Measurements from ENCODE around the gene NPM1. TPM values are rescaled to one million over a fixed set of nuclear protein-coding genes. Genes with fewer than 3 reads are reported as not detected.
"Not testable (repeated sequence)": the region's sequence is repeated elsewhere in the genome, so short reads cannot be mapped to it uniquely, and the experiment has no call there.

NPM1 gene
- total RNA-seq, 2 donors from 2014 or later, result 310 to 501 TPM

GRCh38 chr5:171397190-171397589 is 9.5 kb downstream of the NPM1 start:
- no peak overlapping the region for H3K4me3 ChIP-seq
- ATAC-seq (no peak), DNase-seq (no peak)
- WGBS, 2 donors, result 94 to 97% methylated on average over 2 of the region's 2 CpGs
- H3K36me3 ChIP-seq (replicated peaks in 1 of 2; ENCODE audit: insufficient read depth in 1 of 2, low read depth in 2 of 2), result peaks cover 29 to 30% of the 10 kb centered on the region in 2 donors
- H3K27ac ChIP-seq, result no peak overlapping the region
- H3K4me1 ChIP-seq, result no peaks in the 10 kb centered on the region
- TF ChIP-seq POLR2A (IDR thresholded peaks at IDR 0.05), result no peak
- TF ChIP-seq CTCF (IDR thresholded peaks at IDR 0.05), result no peak
- intact Hi-C loops (cut with DNase I), result no loop called here
- H3K27me3 ChIP-seq, result no peaks in the 10 kb centered on the region
- H3K9me3 ChIP-seq, result no peaks in the 10 kb centered on the region

GRCh38 chr5:171397599-171397998 is 9.9 kb downstream of the NPM1 start:
- H3K27me3 ChIP-seq, result no peaks in the 10 kb centered on the region
- H3K4me1 ChIP-seq, result no peaks in the 10 kb centered on the region
- no peak overlapping the region for H3K4me3 ChIP-seq
- ATAC-seq (no peak), DNase-seq (no peak)
- no peak for TF ChIP-seq POLR2A (IDR thresholded peaks at IDR 0.05)
- TF ChIP-seq CTCF (IDR thresholded peaks at IDR 0.05), result no peak
- H3K27ac ChIP-seq, result no peak overlapping the region
- WGBS, 2 donors, result 92 to 98% methylated on average over 4 of the region's 4 CpGs
- H3K36me3 ChIP-seq (replicated peaks in 1 of 2; ENCODE audit: insufficient read depth in 1 of 2, low read depth in 2 of 2), result peaks cover 29 to 30% of the 10 kb centered on the region in 2 donors
- H3K9me3 ChIP-seq, result no peaks in the 10 kb centered on the region
- intact Hi-C loops (cut with DNase I), result no loop called here

GRCh38 chr5:171398660-171399059 is 11.0 kb downstream of the NPM1 start:
- DNase-seq; intact Hi-C loops (cut with DNase I); H3K9me3 ChIP-seq; H3K4me1 ChIP-seq; H3K27me3 ChIP-seq; H3K27ac ChIP-seq; ATAC-seq; H3K4me3 ChIP-seq: not testable (repeated sequence)
- peaks cover 21 to 25% of the 10 kb centered on the region in 2 donors for H3K36me3 ChIP-seq (replicated peaks in 1 of 2; ENCODE audit: insufficient read depth in 1 of 2, low read depth in 2 of 2)
- WGBS, 2 donors, result 92 to 98% methylated on average over 8 to 9 of the region's 9 CpGs

GRCh38 chr5:171400169-171400568 is 12.5 kb downstream of the NPM1 start:
- ATAC-seq, result no peak
- no peak overlapping the region for H3K27ac ChIP-seq
- no peaks in the 10 kb centered on the region for H3K9me3 ChIP-seq
- WGBS, 2 donors, result 77 to 88% methylated on average over 7 of the region's 7 CpGs
- no peaks in the 10 kb centered on the region for H3K4me1 ChIP-seq
- H3K27me3 ChIP-seq, result no peaks in the 10 kb centered on the region
- DNase-seq, result no peak
- H3K36me3 ChIP-seq (replicated peaks in 1 of 2; ENCODE audit: insufficient read depth in 1 of 2, low read depth in 2 of 2), result peaks cover 15 to 25% of the 10 kb centered on the region in 2 donors
- H3K4me3 ChIP-seq, result no peak overlapping the region
- intact Hi-C loops (cut with DNase I), result no loop called here
- TF ChIP-seq CTCF (IDR thresholded peaks at IDR 0.05) (no peak), POLR2A (IDR thresholded peaks at IDR 0.05) (no peak)

GRCh38 chr5:171401167-171401947 is 13.7 kb downstream of the NPM1 start:
- no peaks in the 10 kb centered on the region for H3K27me3 ChIP-seq
- peaks cover 23 to 25% of the 10 kb centered on the region in 2 donors for H3K36me3 ChIP-seq (replicated peaks in 1 of 2; ENCODE audit: insufficient read depth in 1 of 2, low read depth in 2 of 2)
- no peaks in the 10 kb centered on the region for H3K9me3 ChIP-seq
- no peak overlapping the region for H3K4me3 ChIP-seq
- DNase-seq (no peak), ATAC-seq (no peak)
- no peak overlapping the region for H3K27ac ChIP-seq
- TF ChIP-seq CTCF (IDR thresholded peaks at IDR 0.05), result no peak
- TF ChIP-seq POLR2A (IDR thresholded peaks at IDR 0.05), result no peak
- intact Hi-C loops (cut with DNase I), result no loop called here
- no peaks in the 10 kb centered on the region for H3K4me1 ChIP-seq
- WGBS, 2 donors, result 93 to 97% methylated on average over 13 of the region's 13 CpGs

GRCh38 chr5:171402751-171403150 is 15.1 kb downstream of the NPM1 start:
- H3K27me3 ChIP-seq; ATAC-seq; H3K4me3 ChIP-seq; H3K27ac ChIP-seq; H3K4me1 ChIP-seq; intact Hi-C loops (cut with DNase I); H3K9me3 ChIP-seq; DNase-seq: not testable (repeated sequence)
- H3K36me3 ChIP-seq (replicated peaks in 1 of 2; ENCODE audit: insufficient read depth in 1 of 2, low read depth in 2 of 2), result peaks cover 16 to 33% of the 10 kb centered on the region in 2 donors
